ENCODE data around the gene PPP1R1B.
"Not testable (repeated sequence)": the region's sequence is repeated elsewhere in the genome, so short reads cannot be mapped to it uniquely, and the experiment has no call there.

Gene PPP1R1B

GRCh38 chr17:39626171-39627046 is at the start of gene PPP1R1B:
Gene PPP1R1B, plus strand, starts transcription at chr17:39626952. Its CDS starts 441 bp downstream, at chr17:39627393.
- no peak for DNase-seq (ENCODE audit: low read depth in 2 of 2)

- no peak for DNase-seq (ENCODE audit: low read depth in 2 of 2)
These were observed 48.5 kb upstream of the PPP1R1B start for GRCh38 chr17:39578272-39578671.

- DNase-seq (ENCODE audit: low read depth in 2 of 2) = no peak
These were observed 47.3 kb upstream of the PPP1R1B start for GRCh38 chr17:39579318-39580081.

GRCh38 chr17:39580082-39580468 is 46.7 kb upstream of the PPP1R1B start:
- no peak for DNase-seq (ENCODE audit: low read depth in 2 of 2)

GRCh38 chr17:39581071-39581758 is 45.5 kb upstream of the PPP1R1B start:
- DNase-seq (ENCODE audit: low read depth in 2 of 2) = no peak

- DNase-seq (ENCODE audit: low read depth in 2 of 2) = no peak
These were observed 45.0 kb upstream of the PPP1R1B start for GRCh38 chr17:39581759-39582085.

GRCh38 chr17:39582658-39583057 is 44.1 kb upstream of the PPP1R1B start:
- no peak for DNase-seq (ENCODE audit: low read depth in 2 of 2)

GRCh38 chr17:39590180-39590579 is 36.6 kb upstream of the PPP1R1B start:
- not testable (repeated sequence) for DNase-seq (ENCODE audit: low read depth in 2 of 2)

- no peak for DNase-seq (ENCODE audit: low read depth in 2 of 2)
These were observed 34.5 kb upstream of the PPP1R1B start for GRCh38 chr17:39591958-39592954.

GRCh38 chr17:39593371-39593770 is 33.4 kb upstream of the PPP1R1B start:
- DNase-seq (ENCODE audit: low read depth in 2 of 2) = no peak

- DNase-seq (ENCODE audit: low read depth in 2 of 2) = no peak
These were observed 31.5 kb upstream of the PPP1R1B start for GRCh38 chr17:39595294-39595693.

- no peak for DNase-seq (ENCODE audit: low read depth in 2 of 2)
These were observed 30.7 kb upstream of the PPP1R1B start for GRCh38 chr17:39595928-39596510.

- DNase-seq (ENCODE audit: low read depth in 2 of 2) = no peak
These were observed 30.0 kb upstream of the PPP1R1B start for GRCh38 chr17:39596543-39597267.

- no peak for DNase-seq (ENCODE audit: low read depth in 2 of 2)
These were observed 29.2 kb upstream of the PPP1R1B start for GRCh38 chr17:39597372-39598046.

GRCh38 chr17:39598047-39598481 is 28.7 kb upstream of the PPP1R1B start:
- DNase-seq (ENCODE audit: low read depth in 2 of 2) = no peak

GRCh38 chr17:39598630-39599003 is 28.1 kb upstream of the PPP1R1B start:
- DNase-seq (ENCODE audit: low read depth in 2 of 2) = no peak

- DNase-seq (ENCODE audit: low read depth in 2 of 2) = no peak
These were observed 27.6 kb upstream of the PPP1R1B start for GRCh38 chr17:39599004-39599664.

GRCh38 chr17:39599665-39600231 is 27.0 kb upstream of the PPP1R1B start:
- DNase-seq (ENCODE audit: low read depth in 2 of 2) = no peak
